GM12891 (cell line): ENCODE results near the gene SMTN.
A peak's percentile ranks its signal among the peaks of the same experiment; 100 is the strongest.

Experiments used
- DNase-seq: peaks from one replicate; pipeline ENCODE4 v3.0.0; 2011; ENCODE audit warnings: low spot score; ENCODE audit not compliant: insufficient read length
- FAIRE-seq: peaks from 2 replicates; lab custom pipeline; 2011; peaks lifted over from hg19 to GRCh38; lab: Jason Lieb, UNC
- PAX5 ChIP-seq: IDR thresholded peaks from 2 replicates; pipeline ENCODE4 v1.6.1; 2011; ENCODE audit warnings: low read length, moderate library complexity, mild to moderate bottlenecking; ENCODE audit not compliant: insufficient read depth, severe bottlenecking
- POLR2A ChIP-seq: IDR thresholded peaks from 2 replicates; pipeline ENCODE4 v1.6.1; 2011; ENCODE audit warnings: low read depth, low read length, control low read depth
- POLR2AphosphoS5 ChIP-seq: IDR thresholded peaks from 2 replicates; pipeline ENCODE4 v1.6.1; 2011; ENCODE audit warnings: low read depth, low read length, control low read depth
- POU2F2 ChIP-seq: IDR thresholded peaks from 2 replicates; pipeline ENCODE4 v1.6.1; 2011; ENCODE audit warnings: low read depth, mild to moderate bottlenecking, control low read depth, low read length, moderate library complexity
- SPI1 ChIP-seq: IDR thresholded peaks from 2 replicates; pipeline ENCODE4 v1.6.1; 2011; ENCODE audit warnings: low read depth, low read length, control low read depth
- TAF1 ChIP-seq: IDR thresholded peaks from 2 replicates; pipeline ENCODE4 v1.6.1; 2011; ENCODE audit warnings: low read depth, low read length, control low read depth

The SMTN gene

DNA sequence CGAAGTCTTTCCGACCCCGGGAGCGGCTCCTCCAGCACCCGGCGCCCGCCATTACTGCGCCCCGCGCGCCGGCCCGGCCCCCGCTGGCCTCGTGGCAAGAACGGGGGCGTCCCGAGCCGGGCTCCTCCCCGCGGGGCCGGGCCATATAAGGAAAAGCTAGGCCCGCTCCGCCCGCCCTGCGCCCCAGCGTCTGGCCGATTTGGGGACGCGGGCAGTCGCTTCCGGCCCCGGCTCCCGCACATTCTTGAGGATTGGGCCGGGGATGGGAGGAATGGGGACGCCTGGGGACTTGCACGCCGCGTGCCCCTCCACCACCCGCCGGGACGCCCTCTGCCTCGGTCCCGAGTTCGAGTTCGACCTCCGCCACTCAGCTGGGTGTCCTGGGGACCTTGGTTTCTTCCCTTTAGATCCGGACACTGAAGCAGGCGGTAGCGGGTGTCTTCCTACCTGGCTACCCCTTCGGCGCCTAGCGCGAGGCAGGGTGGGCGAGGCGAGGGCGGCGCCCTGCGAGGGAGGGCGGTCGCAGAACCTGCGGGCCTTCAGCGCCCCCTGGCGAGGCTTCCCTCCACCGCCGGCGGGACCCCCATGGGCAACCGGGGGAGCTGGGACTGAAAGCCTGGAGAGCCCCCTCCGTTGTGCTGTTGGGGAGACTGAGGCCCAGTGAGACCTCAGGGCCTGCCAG, 3.8 kb downstream of the SMTN start:
- DNase-seq (peak; percentile 95), FAIRE-seq (peak; percentile 94)
- TF ChIP-seq PAX5 (no peak), POLR2AphosphoS5 (peak; percentile 74), TAF1 (peak; percentile 74; the same call in 1 of the 2 replicates), POLR2A (peak; percentile 74)

- no peak for DNase-seq
- FAIRE-seq, result no peak
- TF ChIP-seq PAX5, result no peak
These were observed 4.3 kb downstream of the SMTN start for GRCh38 chr22:31085493-31085824.

DNA sequence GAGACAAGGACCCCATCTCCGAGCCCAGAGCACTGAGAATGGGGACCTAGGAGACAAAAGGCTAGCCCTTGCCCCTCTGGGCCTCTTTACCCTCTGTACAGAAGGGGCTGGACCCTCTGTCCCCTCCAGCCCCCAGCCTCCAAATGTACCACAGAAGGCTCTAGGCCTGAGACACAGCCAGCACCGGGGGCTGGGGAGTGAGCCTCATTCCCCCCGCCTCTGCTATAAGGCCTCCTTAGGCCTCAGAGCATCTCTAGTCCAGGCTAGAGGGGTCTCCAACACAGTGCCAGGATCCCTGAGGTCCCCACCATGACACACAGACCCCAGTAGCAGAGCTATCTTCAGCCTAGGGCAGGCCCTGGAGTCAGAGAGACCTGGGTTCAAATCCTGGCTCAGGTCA, 4.8 kb downstream of the SMTN start:
- no peak for TF ChIP-seq POU2F2
- TF ChIP-seq TAF1, result no peak
- no peak for TF ChIP-seq POLR2A
- no peak for TF ChIP-seq SPI1
- no peak for TF ChIP-seq PAX5
- TF ChIP-seq POLR2AphosphoS5, result no peak
- FAIRE-seq, result no peak

DNA sequence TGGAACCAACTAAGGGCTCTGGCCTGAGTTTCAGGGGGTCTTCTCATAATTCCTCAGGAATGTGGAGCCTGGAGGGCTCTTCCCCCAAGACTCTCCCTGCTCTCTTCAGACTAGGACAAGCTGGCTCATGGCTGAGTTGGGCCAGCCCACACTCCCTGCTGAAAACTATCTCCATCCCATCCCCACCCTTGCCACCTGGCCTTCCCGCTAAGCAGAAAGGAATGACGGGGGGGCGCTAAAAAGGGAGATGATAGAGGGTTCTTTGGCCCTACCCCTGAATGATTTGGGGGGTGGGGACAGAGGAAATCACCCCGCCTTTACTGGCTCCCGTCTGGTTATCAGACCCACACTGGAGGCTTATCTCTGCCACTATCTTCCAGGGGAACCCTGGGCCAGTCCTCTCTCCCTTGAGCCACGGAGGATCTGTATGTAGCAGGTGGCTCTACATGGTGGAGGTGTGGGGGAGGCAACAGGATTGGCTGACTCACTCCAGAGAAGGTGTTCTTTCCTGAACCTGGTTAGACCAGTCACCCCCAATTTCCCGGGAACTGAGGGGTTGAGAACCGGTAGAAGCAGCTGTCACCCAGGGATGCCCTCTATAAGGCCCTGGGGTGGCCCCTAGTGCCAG, 5.7 kb downstream of the SMTN start:
- FAIRE-seq (no peak), DNase-seq (no peak)
- TF ChIP-seq SPI1, result no peak
- no peak for TF ChIP-seq POLR2A
- TF ChIP-seq POLR2AphosphoS5, result no peak
- no peak for TF ChIP-seq PAX5
- no peak for TF ChIP-seq TAF1
- no peak for TF ChIP-seq POU2F2

More for the DNA sequence above, 4.8 kb downstream of the SMTN start:
- DNase-seq, result peak; percentile 27

GRCh38 chr22:31087744-31088215, 6.7 kb downstream of the SMTN start:
- FAIRE-seq (no peak), DNase-seq (no peak)
- TF ChIP-seq PAX5, result no peak
- no peak for TF ChIP-seq SPI1
- no peak for TF ChIP-seq POU2F2

- FAIRE-seq, result peak; percentile 43
- DNase-seq, result no peak
- TF ChIP-seq POLR2AphosphoS5, result no peak
- TF ChIP-seq PAX5, result no peak
- TF ChIP-seq SPI1, result no peak
These were observed 7.3 kb downstream of the SMTN start for GRCh38 chr22:31088233-31088986.

- FAIRE-seq (peak; percentile 73), DNase-seq (peak; percentile 77)
- no peak for TF ChIP-seq TAF1
- TF ChIP-seq POLR2AphosphoS5, result no peak
- TF ChIP-seq POLR2A, result no peak
- no peak for TF ChIP-seq POU2F2
- no peak for TF ChIP-seq SPI1
- no peak for TF ChIP-seq PAX5
These were observed 8.3 kb downstream of the SMTN start for GRCh38 chr22:31089160-31090100.

DNA sequence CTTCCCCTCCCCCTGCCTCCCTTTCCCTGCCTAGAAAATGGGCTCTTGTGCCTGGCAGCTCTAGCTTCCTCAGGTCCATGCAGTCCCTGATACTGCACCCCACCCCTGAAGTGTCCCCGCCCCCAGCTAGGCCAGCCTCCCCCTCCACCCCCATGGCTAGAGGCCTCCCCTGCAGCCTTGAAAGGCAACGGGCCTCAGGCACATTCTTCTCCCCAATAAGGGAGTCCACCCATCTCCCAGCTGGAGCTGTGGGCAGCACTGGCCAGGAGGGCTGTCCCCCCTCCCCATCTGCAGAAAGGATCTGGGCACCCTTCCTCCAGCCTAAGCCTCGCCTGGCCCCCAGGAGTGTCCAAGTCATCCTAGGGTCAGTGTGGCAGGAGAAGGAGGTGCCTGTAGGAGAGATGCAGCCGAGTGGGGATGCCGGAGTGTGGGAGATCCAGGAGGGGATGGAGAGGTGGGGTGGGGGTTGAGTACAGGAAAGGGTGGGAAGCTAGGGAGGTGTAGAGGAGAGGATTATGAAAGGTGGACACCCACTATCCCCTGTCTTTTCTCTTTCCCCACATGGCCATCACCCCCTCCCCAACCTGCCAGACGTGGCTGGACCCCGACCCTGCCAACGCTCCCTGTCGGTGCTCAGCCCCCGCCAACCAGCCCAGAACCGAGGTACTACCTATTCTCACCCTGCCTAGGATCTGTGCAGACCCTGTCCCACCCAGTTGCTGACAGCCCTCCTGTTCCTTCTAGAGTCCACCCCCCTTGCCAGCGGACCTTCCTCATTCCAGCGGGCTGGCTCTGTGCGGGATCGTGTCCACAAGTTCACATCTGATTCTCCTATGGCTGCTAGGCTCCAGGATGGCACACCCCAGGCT, 9.3 kb downstream of the SMTN start:
- TF ChIP-seq TAF1, result no peak
- no peak for TF ChIP-seq POLR2AphosphoS5
- TF ChIP-seq SPI1, result no peak
- TF ChIP-seq POLR2A, result no peak
- no peak for TF ChIP-seq PAX5
- no peak for TF ChIP-seq POU2F2
- peak; percentile 12 for DNase-seq

More for the DNA sequence above, 9.3 kb downstream of the SMTN start:
- FAIRE-seq, result no peak
